GM12864 (cell line): ENCODE results near the gene NCKAP5.

ENCODE experiments used
- DNase-seq: peaks from one replicate; pipeline ENCODE4 v3.0.0-alpha.2; 2011; ENCODE audit warnings: low read depth
- H3K4me3 ChIP-seq: 2 replicates; pipeline ENCODE4 v1.5.1; 2011; ENCODE audit warnings: mild to moderate bottlenecking, low read depth, low read length, control low read depth
- CTCF ChIP-seq: IDR thresholded peaks from 2 replicates; pipeline ENCODE4 v1.5.1; 2011; ENCODE audit warnings: low read depth, mild to moderate bottlenecking, moderate library complexity, low read length, control low read depth, inconsistent platforms; ENCODE audit errors: missing control alignments

Gene NCKAP5

GRCh38 chr2:132936791-132937190, 631.5 kb downstream of the NCKAP5 start:
- no peak for TF ChIP-seq CTCF
- no peak for DNase-seq
- H3K4me3 ChIP-seq: no peak overlapping the region

- TF ChIP-seq CTCF: no peak
- no peak overlapping the region for H3K4me3 ChIP-seq
- DNase-seq: no peak
Measured at GRCh38 chr2:132936261-132936660, 632.0 kb downstream of the NCKAP5 start.

DNA sequence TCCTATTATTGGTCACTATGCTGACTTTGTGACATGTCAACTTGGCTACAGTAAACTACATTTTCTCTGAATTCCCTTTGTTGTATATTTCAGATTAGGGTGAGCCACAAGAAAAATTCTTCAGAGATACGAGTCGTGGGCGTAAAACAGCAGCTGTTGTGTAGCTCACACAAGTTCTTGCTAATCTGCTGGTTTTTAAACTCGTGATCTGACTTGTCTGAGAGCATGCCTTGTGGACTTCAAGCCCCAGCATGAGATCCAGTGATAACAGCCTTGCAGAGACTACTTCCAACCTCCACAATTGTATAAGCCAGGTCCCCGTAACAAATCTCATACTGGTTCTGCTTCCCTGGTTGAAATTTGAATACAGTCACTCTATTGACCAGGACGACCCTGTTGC, 638.5 kb downstream of the NCKAP5 start:
- H3K4me3 ChIP-seq: no peak overlapping the region
- no peak for TF ChIP-seq CTCF
- DNase-seq: no peak

DNA sequence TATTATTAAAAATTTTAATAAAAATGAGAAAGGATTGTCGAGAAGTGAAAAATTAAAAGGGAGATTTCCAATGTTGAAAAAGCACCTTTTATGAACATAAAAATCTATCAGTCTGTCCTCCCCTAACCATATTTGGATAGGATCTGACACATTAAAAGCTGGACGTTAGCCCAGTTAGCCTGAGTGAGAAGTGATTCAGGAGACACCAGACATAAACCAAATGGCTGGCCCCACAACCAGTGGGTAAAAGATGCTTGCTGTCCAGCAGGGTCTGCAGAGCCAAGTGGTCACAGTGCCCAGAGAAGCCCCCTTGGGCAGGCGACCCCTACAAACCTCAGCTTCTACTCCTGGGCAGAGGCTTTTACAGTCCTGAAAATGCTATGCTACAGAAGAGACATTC, 644.5 kb downstream of the NCKAP5 start:
- TF ChIP-seq CTCF: no peak
- no peak overlapping the region for H3K4me3 ChIP-seq
- DNase-seq: no peak

DNA sequence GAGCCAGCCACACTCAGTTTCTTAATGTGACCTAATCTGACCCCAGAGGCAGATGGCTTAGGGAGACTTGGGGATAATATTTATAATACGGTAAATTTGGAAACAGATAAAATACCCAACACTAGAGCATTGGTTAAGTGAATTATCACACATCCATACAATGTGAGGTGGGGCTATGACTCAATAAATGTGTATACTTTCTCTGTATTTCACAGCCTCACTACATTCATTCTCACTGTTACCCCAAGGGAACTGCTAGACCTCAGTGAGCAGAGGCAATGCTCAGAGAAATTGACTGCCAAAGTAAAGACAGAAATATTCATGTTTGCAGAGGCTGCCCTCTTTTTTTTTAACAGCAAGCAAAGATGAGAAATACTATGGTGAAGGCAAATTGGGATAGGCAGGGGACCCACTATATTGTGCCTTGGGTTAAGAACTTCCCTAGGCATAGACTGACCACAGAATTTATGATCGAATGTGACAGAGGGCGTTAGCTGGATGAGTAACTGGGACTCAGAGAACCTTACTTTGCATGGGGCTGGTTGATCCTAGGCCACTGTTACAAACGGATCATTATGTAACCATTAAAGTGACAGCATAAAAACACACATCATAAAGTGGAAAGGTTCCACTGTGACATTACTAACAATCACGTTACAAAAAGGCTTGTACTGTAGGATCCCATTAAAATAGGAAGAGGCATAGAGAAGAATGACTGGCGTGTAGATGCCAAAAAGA, 652.3 kb downstream of the NCKAP5 start:
- no peak for DNase-seq
- H3K4me3 ChIP-seq: no peak overlapping the region
- no peak for TF ChIP-seq CTCF

DNA sequence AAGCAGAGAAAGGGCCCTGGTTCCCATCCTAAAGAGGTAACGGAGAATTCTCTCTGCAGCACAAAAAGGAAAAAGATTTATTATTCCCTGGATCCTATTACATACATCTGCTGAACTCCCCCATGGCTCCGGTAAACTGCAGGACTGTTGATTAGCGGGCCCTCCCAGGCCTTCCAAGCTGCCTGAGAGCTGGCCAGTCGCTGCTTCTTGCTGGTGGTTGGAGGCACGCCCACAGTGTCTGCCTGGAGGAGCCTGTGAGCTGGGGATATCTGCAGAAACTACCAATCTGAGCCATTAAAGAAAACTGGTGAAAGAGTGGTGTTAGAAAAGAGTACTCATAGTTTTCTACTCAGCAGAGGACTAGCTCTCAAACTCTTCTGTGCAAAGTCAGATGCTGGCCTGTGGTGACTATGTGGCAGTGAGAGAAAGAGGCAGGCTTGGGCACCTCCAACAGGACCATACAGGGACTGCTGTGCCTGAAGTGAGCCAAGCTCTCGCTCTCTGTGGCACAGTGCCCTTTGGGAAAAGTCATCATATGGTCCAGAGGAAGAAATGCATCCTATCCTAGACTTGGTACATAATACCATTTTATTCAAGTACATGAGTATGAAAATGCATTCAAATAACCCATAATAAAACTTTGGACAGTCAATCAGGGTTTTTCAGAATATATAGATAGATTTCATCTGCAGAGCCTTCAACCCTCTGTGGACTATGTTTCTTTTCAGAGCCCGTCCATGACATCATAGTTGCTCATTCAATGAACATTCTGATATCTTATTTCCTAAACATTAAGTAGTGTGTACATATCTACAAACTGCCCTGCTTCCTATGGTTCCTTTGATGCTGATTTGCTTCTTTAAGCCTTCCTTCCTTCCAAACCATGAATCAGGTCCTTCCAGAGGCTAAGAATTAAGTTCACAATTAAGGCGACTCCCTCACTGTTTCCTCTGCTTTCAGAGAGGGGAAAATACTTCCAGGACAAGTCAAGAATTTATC, 656.2 kb downstream of the NCKAP5 start:
- TF ChIP-seq CTCF: no peak
- no peak for DNase-seq
- no peak overlapping the region for H3K4me3 ChIP-seq
